HG02642 (cell line): ENCODE data around the gene PARVB.

Experiments used
- ATAC-seq: cut with Tn5 transposase; IDR thresholded peaks from one replicate; pipeline ENCODE4 v1.9.1; 2021; ENCODE audit warnings: mild to moderate bottlenecking; ENCODE audit not compliant: unreplicated experiment, poor library complexity

PARVB gene, protein sequence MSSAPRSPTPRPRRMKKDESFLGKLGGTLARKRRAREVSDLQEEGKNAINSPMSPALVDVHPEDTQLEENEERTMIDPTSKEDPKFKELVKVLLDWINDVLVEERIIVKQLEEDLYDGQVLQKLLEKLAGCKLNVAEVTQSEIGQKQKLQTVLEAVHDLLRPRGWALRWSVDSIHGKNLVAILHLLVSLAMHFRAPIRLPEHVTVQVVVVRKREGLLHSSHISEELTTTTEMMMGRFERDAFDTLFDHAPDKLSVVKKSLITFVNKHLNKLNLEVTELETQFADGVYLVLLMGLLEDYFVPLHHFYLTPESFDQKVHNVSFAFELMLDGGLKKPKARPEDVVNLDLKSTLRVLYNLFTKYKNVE

DNA sequence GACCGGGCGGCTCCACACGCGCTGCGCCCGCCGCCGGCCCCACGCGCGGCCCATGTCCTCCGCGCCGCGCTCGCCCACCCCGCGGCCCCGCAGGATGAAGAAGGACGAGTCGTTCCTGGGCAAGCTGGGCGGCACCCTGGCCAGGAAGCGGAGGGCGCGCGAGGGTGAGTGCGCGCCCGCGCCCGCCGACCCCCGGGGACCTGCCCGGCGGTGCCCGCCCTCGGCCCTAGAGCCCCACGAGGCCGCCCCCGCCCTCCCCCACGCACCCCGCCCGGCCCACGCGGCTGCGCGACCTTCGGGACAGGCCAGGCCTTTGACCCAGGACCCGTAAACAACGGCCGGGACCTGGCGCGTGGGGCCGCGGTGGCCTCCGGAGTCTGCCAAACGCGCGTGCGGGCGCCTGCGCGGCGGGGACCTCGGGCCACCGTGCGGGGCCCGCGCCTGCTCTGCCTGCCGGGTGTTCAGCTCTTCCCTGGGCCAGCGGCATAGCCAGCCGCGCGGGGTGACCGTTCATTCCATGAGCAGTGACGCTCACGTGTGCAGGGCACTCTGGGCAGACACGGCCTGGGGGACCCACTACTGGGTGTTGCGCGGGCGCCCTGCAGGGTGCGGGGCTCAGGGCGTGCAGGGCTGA lies at the start of gene PARVB:
Gene PARVB, plus strand, starts transcription at position 15 of the 634 bp plus-strand sequence. Its CDS starts 38 bp downstream, at position 53.
- peak; percentile 15 for ATAC-seq

DNA sequence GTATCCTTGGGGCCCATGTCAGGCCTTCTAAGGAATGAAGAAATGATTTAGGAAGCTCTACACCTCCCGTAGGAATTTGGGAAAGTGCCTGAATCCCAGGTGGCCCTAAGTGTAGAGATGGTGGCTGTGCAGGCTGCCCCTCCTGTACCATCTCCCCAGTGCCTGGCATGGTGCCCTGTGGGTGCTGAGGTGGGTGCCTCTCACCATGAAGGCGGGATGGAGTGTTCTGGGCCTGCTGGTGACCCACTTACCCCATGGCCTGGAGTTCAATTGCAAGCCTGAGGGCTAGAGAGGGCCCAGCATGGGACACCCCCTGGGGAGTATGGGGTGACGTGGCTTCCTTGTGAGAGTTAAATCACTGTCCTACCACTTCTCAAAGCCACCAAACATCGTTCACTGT lies 49.1 kb upstream of the PARVB start:
- no peak for ATAC-seq

DNA sequence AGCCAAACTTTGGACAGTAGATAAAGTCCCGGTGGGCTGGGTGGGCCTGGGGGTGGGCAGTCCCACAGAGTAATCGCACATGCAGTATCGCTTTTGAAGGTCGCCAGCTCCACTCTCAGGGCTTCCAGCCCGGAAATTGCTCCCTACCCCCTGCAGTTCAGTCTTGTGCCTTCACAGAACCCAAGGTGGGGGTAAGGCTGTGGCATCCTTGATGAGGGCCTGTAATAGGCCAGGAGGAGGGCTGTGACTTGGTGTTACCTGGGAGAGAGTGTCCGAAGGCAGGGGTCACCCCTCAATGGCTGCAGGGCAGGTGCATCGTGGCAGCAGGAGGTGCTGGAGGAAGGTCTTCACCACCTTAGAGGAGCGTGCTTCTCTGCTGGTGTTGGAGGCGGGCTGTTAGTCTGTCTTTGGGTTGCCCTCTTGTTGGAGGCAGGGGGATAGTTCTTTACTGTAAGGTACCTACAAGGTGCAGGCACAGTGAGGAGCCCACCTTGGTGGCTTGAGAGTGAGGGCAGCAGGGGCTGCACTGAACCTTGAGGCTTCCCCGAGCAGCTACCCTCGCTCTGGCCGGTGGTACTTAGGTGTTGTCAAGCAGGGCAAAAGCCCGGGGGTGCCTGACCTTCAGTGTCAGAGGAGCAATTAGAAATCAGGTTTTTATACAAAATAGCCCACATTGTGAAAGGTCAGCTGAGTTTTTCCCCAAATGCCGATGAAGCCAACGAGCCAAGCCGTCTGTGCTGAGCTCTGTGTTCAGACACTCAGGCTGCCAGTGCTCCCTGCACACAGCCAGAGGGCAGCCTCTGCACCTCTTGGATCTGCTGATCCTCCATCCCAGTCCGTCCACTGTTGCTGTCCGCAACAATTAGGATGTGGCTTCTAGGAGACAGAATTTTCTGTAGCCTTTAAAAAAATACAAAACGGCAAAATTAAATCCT lies 47.0 kb upstream of the PARVB start:
- ATAC-seq: no peak

DNA sequence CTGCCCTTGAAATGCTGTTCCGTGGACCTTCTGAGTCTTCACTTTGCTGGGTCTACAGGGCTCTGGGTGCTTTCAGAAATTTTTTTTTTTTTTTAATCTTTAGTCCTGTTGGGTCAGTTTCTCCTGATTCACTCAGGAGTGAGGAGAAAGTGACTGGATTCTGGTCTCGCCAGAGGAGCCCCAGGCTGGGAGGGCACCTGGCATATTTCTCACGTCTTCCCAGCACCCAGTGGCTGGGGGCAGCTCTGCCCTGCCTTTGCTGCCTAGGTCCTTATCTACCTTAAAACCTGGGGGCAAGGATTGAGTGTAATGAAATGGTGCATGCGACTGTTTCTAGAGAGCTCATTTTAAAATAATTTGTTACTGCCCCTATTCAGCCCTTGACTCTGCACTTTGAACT lies 45.5 kb upstream of the PARVB start:
- ATAC-seq: no peak

DNA sequence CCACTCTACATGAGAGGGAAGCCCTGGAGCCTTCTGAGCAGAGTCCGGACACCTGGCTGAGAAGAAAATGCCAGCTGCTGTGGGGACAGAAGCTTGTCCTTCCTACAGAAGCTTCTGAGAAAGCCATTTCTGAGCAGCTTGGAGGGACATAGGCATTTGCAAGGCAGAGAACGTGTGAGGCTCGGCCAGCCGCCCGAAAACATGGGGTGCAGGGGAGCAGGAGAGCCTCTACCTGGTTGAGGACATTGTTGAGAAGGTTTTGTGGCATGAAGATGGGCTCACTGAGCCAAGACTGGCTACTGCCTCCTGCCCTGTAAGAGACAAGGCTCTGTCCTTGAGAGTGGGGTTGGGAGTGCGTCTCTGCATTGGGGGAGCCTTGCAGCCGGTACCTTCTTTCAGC lies 43.5 kb upstream of the PARVB start:
- no peak for ATAC-seq

DNA sequence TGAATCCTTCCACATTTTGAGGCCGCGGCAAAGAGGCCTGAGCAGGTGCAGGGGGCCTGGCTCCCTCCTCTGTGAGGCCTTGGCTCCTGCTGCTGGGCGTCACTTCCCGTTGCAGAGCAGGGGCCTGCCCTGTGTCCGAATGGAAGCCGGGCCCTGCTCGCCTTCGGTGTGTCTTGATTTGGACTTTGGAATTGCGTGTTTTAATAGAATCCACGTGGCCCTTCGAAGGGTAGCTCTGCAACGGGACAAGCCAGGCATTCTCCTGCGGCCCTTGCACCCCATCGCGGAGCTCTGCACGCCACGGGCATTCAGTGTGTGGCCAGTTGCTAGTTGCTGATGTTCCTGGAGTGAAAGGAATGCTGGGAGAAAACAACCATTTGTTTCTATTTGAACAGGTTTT lies 43.1 kb upstream of the PARVB start:
- ATAC-seq: no peak

DNA sequence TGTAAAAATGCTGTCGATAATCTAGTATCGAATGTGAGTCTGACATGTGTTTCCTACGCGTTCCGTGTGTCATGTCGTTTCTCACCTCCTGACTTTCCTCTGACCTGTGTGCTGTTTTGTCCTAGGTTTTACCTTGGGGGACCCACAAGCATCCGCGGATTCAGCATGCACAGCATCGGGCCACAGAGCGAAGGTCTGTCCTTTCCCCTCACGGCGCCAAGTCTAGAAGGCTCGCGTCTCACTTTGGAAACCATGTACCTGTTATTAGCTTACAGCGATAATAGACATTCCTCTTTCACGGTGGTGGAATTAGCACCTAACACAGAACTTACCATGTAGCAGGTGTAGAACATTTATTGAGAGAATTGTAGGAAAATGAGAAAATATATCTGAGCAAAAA lies 40.3 kb upstream of the PARVB start:
- ATAC-seq: no peak

DNA sequence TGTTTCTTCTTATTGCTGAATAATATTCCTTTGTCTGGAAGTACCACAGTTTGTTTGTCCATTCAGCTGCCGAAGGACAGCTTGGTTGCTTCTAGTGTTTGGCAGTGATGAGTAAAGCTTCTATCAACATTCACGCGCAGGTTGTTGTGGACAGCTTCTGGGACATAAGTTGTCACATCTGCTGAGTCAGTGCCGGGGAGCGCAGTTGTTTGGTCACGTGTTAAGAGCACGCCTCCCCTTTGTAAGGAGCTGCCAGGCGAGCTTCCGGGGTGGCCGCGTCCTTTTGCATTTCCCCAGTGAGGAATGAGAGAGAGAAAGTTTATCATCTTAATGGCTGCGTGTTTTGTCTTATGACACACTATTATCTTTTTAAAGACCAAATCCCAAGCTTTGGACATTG lies 38.6 kb upstream of the PARVB start:
- ATAC-seq: no peak

DNA sequence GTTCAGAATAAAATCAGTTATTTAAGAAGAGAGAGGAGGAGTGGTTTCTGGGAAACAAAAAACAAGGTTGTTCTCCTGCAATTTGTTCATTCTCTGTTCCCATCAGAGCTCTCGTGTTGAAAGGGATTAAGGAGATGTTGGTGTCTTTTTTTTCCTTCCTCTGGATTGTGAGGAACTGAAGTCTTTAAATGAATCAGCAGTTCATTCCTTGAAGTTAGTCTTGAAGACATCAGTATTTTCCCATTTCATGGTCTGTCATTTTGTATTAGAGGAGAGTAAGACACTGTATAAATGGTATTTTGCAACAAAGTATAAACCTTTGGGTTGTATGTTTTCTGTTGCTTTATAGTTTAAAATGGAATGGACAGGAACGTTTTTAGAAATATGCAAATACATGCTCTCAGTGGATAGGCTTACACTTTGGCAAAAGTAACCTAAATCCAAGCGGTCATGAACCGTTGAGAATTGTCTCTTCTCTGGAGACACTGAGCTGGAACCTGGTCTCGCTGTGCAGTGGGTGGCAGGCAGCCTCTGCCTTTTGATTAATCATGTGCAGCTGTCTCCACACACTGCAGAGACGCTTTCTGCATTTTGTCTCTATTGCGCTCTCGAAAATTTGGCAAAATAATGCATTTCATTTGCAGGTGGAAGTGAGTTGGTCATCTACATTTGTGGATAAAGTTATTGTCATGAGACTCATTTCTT lies 35.8 kb upstream of the PARVB start:
- ATAC-seq: no peak

DNA sequence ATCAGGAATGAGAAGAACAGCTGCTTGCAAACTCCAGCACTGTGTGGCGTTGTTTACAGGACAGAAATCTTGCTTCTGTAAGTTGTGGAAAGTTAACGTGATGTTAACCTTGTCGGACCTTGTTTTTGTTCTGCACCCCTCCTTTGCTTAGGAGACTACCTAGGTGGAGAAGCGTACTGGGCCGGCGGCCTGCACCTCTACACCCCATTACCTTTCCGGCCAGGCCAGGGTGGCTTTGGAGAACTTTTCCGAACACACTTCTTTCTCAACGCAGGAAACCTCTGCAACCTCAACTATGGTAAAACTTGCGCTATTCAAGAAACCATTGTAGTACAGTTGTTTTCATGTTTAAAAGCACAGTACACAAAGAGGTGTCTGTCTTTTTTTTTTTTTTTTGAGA lies 35.1 kb upstream of the PARVB start:
- ATAC-seq: no peak

DNA sequence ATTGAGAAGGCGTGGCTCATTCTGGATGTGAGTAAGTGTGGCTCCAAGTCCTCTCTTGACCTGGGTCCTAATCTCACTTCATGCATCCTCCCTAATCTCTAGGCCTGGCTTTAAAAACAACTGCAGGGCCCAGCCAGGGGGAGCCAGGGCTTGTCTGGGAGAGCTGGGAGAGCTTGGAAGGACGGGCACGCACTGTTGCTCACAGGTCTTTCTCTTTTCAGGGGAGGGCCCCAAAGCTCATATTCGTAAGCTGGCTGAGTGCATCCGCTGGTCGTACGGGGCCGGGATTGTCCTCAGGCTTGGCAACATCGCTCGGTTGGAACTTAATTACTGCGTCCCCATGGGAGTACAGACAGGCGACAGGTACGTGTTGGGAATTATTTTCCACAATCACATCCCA lies 34.1 kb upstream of the PARVB start:
- ATAC-seq: no peak

DNA sequence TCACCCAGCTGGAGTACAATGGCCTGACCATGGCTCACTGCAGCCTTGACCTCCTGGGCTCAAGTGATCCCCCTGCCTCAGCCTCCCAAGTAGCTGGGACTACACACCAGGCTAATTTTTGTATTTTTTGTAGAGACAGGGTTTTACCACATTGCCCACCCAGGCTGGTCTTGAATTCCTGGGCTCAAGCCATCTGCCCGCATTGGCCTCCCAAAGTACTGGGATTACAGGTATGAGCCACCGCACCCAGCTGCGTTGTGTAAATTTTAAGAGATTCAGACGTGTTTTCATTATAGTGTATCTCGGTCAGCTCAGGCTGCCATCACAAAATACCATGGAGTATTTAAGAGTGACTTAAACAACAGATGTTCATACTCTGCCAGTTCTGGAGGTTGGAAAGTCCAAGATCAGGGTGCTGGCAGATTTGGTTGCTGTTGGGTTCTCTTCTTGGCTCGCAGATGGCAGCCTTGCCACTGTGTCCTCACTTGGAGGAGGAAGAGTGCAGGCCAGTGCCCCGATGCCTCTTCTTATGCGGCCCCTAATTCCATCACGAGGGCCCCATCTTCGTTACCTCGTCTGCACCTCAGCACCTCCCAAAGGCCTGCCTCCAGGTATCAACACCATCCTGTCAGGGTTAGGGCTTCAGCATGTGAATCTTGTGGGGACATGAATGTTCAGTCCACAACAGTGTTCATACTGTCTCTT lies 32.6 kb upstream of the PARVB start:
- no peak for ATAC-seq

DNA sequence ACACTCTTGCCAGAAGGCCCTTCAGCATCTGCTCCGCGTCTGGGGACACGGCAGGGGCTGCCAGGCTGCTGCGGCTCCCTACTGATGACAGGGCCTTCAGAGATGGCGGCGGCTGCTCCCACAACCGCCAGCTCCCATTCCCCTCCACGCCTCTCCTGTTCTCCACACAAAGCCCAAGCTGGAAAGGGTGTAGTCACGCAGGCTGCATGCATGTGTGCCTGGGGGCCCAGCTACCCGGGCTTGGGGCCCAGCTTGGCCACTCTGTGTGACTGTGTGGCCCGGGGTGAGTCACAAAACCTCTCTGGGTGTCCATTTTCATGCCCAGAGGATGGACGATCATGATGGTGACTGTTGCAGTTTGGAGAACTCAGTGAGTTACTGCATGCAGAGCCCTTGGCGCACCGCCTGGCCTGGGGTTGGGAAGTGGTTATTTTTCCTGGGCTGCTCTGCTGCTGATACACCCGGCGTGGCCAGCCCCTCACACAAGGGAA lies 31.7 kb upstream of the PARVB start:
- ATAC-seq: no peak

DNA sequence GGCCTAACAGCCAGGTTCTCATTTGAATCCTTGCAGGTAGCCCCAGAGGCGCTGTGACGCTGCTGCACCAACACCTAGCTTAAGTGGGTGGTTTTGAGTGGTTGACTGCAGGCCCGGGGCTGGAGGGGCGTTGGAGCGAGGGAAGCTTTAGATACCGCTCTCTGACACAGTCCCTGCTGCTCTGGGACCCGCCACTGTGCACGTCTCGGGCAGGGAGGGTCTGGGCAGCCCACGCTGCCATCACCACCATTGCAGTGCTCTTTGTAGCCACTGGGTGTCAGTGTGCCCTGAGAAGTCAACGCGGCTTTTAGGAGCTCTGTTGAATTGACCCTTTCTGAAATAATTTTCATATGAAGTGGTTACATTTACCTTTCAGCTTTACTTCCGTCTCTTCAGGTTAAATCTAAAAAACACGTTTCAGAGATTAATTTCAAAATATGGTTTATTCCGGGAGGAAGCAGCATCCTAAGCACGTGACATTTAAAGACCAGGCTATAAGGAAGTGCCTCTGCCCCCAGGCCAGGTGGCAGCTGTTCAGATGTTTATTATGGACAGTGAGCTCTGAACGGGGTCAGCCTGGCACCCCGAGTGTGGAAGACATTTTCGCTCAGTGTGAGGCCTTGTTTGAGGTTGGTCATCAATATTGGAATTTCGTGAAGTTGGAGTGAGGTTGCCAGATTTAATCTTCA lies 30.9 kb upstream of the PARVB start:
- no peak for ATAC-seq

DNA sequence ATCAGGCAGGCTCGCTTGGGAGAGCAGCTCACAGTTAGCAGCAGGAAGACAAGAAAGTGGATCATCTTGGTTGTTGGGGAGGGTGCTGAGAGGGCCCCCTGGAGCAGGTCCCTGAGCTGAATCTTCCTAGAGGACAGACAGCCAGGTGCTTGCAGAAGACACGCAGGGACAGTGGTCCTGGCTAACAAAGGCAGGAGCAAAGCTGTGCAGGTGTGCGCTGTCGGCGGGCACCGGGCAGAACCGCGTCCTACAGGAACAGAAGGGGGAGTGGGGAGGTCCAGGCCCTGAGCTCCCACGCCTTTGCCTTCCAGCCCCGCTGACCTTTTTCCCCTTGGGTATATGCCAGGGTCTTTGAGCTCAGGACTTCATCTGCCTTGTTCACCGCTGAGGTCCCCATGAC lies 30.1 kb upstream of the PARVB start:
- ATAC-seq: no peak

DNA sequence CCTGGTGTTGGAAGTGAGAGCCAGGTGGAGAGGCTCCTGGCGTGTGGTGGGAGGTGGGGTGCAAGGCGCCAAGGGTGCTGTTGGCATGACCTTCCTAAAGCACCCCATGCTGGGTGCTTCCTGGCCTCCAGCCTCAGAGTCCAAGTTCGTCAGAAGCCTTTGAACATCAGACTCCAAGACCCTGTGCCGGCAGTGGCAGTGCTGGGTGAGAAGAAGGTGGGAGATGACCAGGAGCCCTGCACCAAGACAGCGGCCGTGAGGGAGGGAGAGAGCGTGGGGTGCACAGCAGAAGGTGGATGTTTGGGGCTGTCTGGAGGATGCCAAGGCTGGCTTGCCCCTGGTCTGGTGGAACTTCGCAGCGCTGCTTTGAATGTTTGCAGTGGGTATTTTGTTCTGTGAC lies 29.7 kb upstream of the PARVB start:
- no peak for ATAC-seq

DNA sequence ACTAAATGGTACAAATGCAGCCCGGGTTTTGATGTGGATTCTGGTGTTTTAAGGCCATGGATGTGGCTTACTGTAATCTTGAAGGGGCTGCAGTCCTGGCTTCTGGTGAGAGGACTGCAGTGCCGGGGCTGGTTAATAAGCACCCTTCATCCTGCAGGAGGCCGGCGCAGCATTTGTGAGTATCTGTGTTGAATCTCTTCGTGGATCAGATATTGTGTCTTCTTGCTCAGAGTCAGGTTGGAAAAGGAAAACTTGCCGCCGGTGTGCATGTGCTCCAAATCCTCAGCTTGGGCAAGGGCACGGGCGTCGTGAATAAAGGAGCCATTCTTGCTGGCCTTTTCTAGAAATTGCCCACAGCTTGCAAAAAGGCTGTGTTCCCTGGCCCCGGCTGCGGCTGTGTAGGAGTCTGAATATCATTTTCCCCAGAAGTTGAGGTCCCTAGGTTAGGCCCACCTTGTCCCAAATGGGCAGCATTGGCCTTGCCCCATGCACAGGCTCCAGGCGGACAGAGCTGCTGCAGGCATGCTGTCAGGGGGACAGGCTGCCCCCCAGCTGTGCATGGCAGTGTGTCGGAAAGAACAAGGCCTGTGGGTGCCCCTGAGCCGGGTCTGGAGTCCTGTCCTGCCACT lies 28.9 kb upstream of the PARVB start:
- ATAC-seq: no peak

DNA sequence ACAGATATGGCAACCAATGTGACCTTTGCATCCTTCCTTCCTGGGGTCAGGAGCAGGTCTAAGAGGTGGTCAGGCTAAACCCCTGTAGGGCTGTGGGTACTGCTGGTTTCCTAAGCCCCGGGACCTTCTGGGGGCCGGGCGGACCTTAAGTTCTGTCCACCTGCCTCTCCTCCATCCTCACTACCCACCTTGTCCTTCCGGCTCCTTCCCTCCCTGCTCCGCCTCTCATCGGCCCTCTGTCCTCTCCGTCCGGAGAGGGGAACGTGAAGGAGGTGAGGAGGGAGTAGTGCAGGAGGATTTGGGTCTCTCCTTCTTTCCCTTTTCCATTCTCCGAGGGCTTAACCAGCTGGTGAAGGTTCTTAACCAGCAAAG lies 28.3 kb upstream of the PARVB start:
- peak; percentile 13 for ATAC-seq
